Measurements from ENCODE around the gene SNRK. TPM values are rescaled to one million over a fixed set of nuclear protein-coding genes. Genes with fewer than 3 reads are reported as not detected.

The SNRK gene
- total RNA-seq, 6 experiments from 2014 or later: 14.0 to 26.2 (median 15.3) TPM

GRCh38 chr3:43378066-43378935, 92.0 kb downstream of the SNRK start:
- Histone ChIP-seq H3K36me3 (no peaks in the 10 kb centered on the region), H3K27ac (peak overlapping the region in 2 of 3 donors; percentile 12 to 48), H3K27me3 (no peaks in the 10 kb centered on the region), H3K4me1 (peaks cover 0 to 20% (median 6%) of the 10 kb centered on the region in 4 donors), H3K9me3 (no peaks in the 10 kb centered on the region), H3K4me3 (no peak overlapping the region)
- intact Hi-C loops (cut with DNase I): no loop called here
- ATAC-seq (peak; percentile 93 to 96 (median 94)), DNase-seq (no peak)
- WGBS (ENCODE audit: insufficient coverage, low coverage, low lambda C conversion rate, missing lambda C conversion rate): 78% methylated on average over 2 of the region's 2 CpGs
- no peak for TF ChIP-seq POLR2A (IDR thresholded peaks at IDR 0.05)
- TF ChIP-seq, protein P1, sequence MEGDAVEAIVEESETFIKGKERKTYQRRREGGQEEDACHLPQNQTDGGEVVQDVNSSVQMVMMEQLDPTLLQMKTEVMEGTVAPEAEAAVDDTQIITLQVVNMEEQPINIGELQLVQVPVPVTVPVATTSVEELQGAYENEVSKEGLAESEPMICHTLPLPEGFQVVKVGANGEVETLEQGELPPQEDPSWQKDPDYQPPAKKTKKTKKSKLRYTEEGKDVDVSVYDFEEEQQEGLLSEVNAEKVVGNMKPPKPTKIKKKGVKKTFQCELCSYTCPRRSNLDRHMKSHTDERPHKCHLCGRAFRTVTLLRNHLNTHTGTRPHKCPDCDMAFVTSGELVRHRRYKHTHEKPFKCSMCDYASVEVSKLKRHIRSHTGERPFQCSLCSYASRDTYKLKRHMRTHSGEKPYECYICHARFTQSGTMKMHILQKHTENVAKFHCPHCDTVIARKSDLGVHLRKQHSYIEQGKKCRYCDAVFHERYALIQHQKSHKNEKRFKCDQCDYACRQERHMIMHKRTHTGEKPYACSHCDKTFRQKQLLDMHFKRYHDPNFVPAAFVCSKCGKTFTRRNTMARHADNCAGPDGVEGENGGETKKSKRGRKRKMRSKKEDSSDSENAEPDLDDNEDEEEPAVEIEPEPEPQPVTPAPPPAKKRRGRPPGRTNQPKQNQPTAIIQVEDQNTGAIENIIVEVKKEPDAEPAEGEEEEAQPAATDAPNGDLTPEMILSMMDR (IDR thresholded peaks at IDR 0.05): peak; percentile 44 to 66 (median 64)

DNA sequence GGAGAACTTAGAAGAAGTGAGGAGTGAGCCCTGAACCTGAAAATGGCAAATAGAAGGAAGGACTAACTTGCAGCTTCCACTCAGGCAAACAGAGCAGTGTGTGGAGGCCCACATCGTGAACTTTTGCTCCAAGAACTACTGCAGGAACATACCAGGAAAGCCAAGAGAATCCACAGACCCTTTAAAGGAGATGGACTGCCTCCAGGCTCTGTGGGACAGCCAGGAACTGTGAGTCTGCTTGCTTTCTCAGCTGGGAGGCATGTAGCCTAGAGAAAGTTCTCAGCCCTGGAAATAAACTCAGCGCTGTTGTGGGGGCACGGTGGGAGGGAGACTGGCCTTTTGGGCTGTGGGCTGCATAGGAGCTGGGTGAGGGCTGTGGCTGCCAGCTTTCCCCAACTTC, 93.0 kb downstream of the SNRK start:
- Histone ChIP-seq H3K27ac (no peak overlapping the region), H3K36me3 (no peaks in the 10 kb centered on the region), H3K27me3 (no peaks in the 10 kb centered on the region), H3K9me3 (no peaks in the 10 kb centered on the region), H3K4me3 (no peak overlapping the region), H3K4me1 (peaks cover 0 to 20% (median 6%) of the 10 kb centered on the region in 4 donors)
- intact Hi-C loops (cut with DNase I): no loop called here
- DNase-seq (no peak), ATAC-seq (no peak)
- 88% methylated on average over 3 of the region's 3 CpGs for WGBS (ENCODE audit: insufficient coverage, low coverage, low lambda C conversion rate, missing lambda C conversion rate)
- TF ChIP-seq, protein P1 (IDR thresholded peaks at IDR 0.05): no peak
- no peak for TF ChIP-seq POLR2A (IDR thresholded peaks at IDR 0.05)

- Histone ChIP-seq H3K4me3 (no peak overlapping the region), H3K9me3 (no peaks in the 10 kb centered on the region), H3K4me1 (peaks cover 0 to 26% (median 11%) of the 10 kb centered on the region in 4 donors), H3K27me3 (no peaks in the 10 kb centered on the region), H3K27ac (peak overlapping the region in 1 of 3 donors; percentile 67), H3K36me3 (no peaks in the 10 kb centered on the region)
- WGBS (ENCODE audit: insufficient coverage, low coverage, low lambda C conversion rate, missing lambda C conversion rate): 80% methylated on average over 5 of the region's 5 CpGs
- DNase-seq: no peak
- intact Hi-C loops (cut with DNase I): no loop called here
- TF ChIP-seq POLR2A (IDR thresholded peaks at IDR 0.05): no peak
- TF ChIP-seq, protein P1 (IDR thresholded peaks at IDR 0.05): no peak
- no peak for ATAC-seq
These were observed 101.8 kb downstream of the SNRK start for GRCh38 chr3:43388175-43388574.

DNA sequence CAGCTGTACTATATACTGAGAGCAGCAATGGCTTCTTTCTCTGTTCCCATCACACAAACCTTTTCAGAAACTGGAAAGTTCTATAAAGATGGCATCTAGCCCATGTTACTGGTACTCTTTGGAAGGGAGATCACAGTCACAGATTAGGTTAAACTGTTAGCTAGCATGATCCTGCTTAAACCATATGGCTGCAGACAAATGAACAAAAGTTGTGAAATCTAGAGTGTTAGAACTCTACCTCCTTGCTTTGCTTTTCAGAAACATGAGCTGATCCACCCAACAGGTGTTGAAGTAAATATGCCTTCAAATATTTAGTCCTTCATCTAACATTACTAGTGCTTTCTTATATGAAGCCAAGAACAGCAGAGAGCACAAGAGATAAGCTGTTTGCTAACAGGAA, 102.6 kb downstream of the SNRK start:
- DNase-seq (no peak), ATAC-seq (peak; percentile 2 to 36 (median 8))
- no peaks in the 10 kb centered on the region for H3K9me3 ChIP-seq
- H3K27ac ChIP-seq: peak overlapping the region; percentile 52 to 78 (median 67)
- H3K27me3 ChIP-seq: no peaks in the 10 kb centered on the region
- peaks cover 0 to 26% (median 11%) of the 10 kb centered on the region in 4 donors for H3K4me1 ChIP-seq
- no peak for TF ChIP-seq POLR2A (IDR thresholded peaks at IDR 0.05)
- TF ChIP-seq, protein P1 (IDR thresholded peaks at IDR 0.05): no peak
- H3K36me3 ChIP-seq: no peaks in the 10 kb centered on the region
- intact Hi-C loops (cut with DNase I): no loop called here
- H3K4me3 ChIP-seq: peak overlapping the region in 1 of 3 donors; percentile 1
